Upper lobe of left lung (tissue), 4 donors: ENCODE measurements around the gene BRF1.
A peak's percentile ranks its signal among the peaks of the same experiment; 100 is the strongest.

Source experiments
- CTCF ChIP-seq, 6 experiments: fragments of 450-650 bp in 4 of 6; fragments of 200-600 bp in 2 of 6; sonication (generic) in 2 of 6; IDR thresholded peaks; one replicate each; pipeline ENCODE4 v1.5.1; 2016 to 2019; ENCODE audit warnings: antibody characterized with exemption in 6 of 6
- POLR2A ChIP-seq, 4 donors: fragments of 450-650 bp; IDR thresholded peaks; one replicate each; pipeline ENCODE4 v1.5.1; 2016 to 2017; ENCODE audit warnings: antibody characterized with exemption in 4 of 4, mild to moderate bottlenecking in 2 of 4
- POLR2AphosphoS5 ChIP-seq, 2 donors: sonication (generic); formaldehyde crosslinking; IDR thresholded peaks; one replicate each; pipeline ENCODE4 v1.5.1; 2017; ENCODE audit warnings: antibody characterized with exemption in 2 of 2

GRCh38 chr14:105281371-105282097 lies 19.3 kb downstream of the BRF1 start:
- TF ChIP-seq POLR2A (IDR thresholded peaks at IDR 0.05) (no peak), CTCF (IDR thresholded peaks at IDR 0.05) (peak in 5 of 6 experiments; percentile 36 to 44 (median 37)), POLR2AphosphoS5 (IDR thresholded peaks at IDR 0.05) (no peak)
